HFFc6 (cell line): ENCODE data around the gene HINT3. TPM values are rescaled to one million over a fixed set of nuclear protein-coding genes. Genes with fewer than 3 reads are reported as not detected.
A peak's percentile ranks its signal among the peaks of the same experiment; 100 is the strongest.

ENCODE experiments used
- DNase-seq: peaks from one replicate; pipeline ENCODE4 v3.0.0-alpha.2; 2018
- H3K27ac Mint-ChIP-seq: 2 replicates; pipeline ENCODE4 v1.8.0; 2020; ENCODE audit warnings: mild to moderate bottlenecking, mixed read lengths
- H3K27me3 Mint-ChIP-seq: 2 replicates; pipeline ENCODE4 v1.8.0; 2021; ENCODE audit warnings: mild to moderate bottlenecking, moderate library complexity, mixed read lengths; ENCODE audit not compliant: insufficient read depth
- H3K36me3 Mint-ChIP-seq: 2 replicates; pipeline ENCODE4 v1.8.0; 2021; ENCODE audit warnings: low read depth, mixed read lengths
- H3K4me1 Mint-ChIP-seq: 2 replicates; pipeline ENCODE4 v1.8.0; 2020; ENCODE audit warnings: low read depth, mixed read lengths
- H3K4me3 Mint-ChIP-seq: 2 replicates; pipeline ENCODE4 v1.8.0; 2020; ENCODE audit warnings: mild to moderate bottlenecking, moderate library complexity, mixed read lengths
- H3K9me3 Mint-ChIP-seq: 2 replicates; pipeline ENCODE4 v1.8.0; 2020; ENCODE audit warnings: mild to moderate bottlenecking, mixed read lengths
- total RNA-seq, 6 experiments: library from RNA; stranded (reverse); fragmentation: NEBNext Ultra II Directional; extraction: Animal tissue kit (Norgen Biotek cat#: 25700); gene quantifications; 2 replicates in 1 of 6; 3 replicates in 5 of 6; pipeline ENCODE4 v1.2.3, GENCODE V29; 2021
- TF ChIP-seq, protein P1 (sequence below): fragments of 200-600 bp; sonication (generic); IDR thresholded peaks from 2 replicates; pipeline ENCODE4 v1.5.0; 2021; ENCODE audit warnings: antibody characterized with exemption, mild to moderate bottlenecking

HINT3 gene
- total RNA-seq, 6 experiments from 2014 or later, result 11.0 to 14.4 (median 12.3) TPM

DNA sequence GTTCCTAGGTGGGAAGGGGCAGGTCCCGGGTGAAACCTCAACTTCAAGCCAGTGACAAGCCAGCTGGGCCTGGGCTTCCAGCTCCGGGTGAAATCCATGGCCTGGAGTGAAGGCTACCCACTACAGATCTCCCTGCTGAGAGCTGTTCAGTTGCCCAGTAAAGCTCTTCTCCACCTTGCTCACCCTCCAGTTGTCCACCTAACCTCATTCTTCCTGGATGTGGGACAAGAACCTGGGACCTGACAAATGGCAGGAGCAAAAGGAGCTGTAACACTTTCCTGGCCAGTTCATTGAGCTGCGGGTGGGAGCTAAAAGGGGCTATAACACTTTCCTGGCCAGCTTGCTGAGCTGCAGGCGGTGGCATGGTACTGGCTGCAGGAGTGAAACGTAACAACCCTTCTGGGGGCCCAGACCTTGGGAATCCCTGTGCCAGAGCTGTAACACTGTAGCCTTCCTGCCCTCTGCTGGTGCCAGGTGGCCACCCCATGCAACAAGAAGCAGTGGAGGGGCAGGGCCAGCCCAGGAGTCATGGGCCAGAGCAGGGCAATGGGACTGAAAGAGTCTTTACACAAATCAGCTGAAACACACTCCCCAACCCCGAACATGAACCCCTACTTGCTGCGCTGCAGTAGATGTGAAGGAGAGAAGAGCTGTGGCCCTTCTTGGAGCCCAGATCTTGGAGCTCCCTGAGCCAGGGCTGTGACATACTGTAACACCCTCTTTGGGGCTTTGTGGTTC lies 3.6 kb upstream of the HINT3 start:
- H3K4me3 Mint-ChIP-seq, result no peak overlapping the region
- peak; percentile 33 for DNase-seq

GRCh38 chr6:125953502-125953875 lies 3.1 kb upstream of the HINT3 start:
- Mint-ChIP-seq H3K27ac (no peak overlapping the region), H3K36me3 (no peaks in the 10 kb centered on the region), H3K27me3 (no peaks in the 10 kb centered on the region; the same call in 1 of the 2 replicates), H3K4me3 (no peak overlapping the region), H3K9me3 (no peaks in the 10 kb centered on the region), H3K4me1 (peaks cover 29% of the 10 kb centered on the region)
- no peak for DNase-seq
- TF ChIP-seq, protein P1, sequence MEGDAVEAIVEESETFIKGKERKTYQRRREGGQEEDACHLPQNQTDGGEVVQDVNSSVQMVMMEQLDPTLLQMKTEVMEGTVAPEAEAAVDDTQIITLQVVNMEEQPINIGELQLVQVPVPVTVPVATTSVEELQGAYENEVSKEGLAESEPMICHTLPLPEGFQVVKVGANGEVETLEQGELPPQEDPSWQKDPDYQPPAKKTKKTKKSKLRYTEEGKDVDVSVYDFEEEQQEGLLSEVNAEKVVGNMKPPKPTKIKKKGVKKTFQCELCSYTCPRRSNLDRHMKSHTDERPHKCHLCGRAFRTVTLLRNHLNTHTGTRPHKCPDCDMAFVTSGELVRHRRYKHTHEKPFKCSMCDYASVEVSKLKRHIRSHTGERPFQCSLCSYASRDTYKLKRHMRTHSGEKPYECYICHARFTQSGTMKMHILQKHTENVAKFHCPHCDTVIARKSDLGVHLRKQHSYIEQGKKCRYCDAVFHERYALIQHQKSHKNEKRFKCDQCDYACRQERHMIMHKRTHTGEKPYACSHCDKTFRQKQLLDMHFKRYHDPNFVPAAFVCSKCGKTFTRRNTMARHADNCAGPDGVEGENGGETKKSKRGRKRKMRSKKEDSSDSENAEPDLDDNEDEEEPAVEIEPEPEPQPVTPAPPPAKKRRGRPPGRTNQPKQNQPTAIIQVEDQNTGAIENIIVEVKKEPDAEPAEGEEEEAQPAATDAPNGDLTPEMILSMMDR, result no peak

More for the DNA sequence above, 3.6 kb upstream of the HINT3 start:
- H3K27me3 Mint-ChIP-seq, result no peaks in the 10 kb centered on the region; the same call in 1 of the 2 replicates
- TF ChIP-seq, protein P1, result peak; percentile 77
- no peak overlapping the region for H3K27ac Mint-ChIP-seq
- peaks cover 34% of the 10 kb centered on the region for H3K4me1 Mint-ChIP-seq
- H3K9me3 Mint-ChIP-seq, result no peaks in the 10 kb centered on the region
- no peaks in the 10 kb centered on the region for H3K36me3 Mint-ChIP-seq

DNA sequence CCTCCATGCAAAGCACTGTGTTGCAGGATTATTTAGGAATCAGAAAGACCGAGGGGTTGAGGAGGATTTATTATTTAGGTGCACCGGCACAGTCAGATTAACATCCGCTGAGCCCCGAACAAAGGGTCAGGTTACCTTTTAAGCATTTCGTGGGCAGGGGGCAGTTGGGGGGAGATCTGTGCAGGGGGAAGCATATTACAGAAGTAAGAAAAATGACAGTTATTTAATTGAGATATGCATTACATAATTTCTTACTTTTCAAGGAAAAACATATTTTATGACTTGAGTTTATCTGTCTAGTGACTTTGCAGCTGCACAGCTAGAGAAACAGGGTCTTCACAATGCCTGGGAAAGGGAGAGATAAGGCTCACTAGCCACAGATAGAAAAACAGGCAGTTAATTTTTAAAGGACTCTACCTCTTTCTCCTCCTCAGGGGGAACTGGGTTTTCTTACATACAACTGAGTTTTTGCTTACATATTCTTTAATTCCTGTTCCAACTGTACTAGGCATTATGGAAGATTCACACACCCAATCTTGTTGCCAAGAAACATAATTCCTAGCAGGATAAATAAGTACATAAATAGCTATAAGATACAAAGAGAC lies 1.7 kb upstream of the HINT3 start:
- H3K27ac Mint-ChIP-seq, result no peak overlapping the region
- TF ChIP-seq, protein P1, result no peak
- DNase-seq, result no peak
- H3K4me1 Mint-ChIP-seq, result peaks cover 20% of the 10 kb centered on the region
- H3K36me3 Mint-ChIP-seq, result no peaks in the 10 kb centered on the region
- no peaks in the 10 kb centered on the region; the same call in 1 of the 2 replicates for H3K27me3 Mint-ChIP-seq
- no peaks in the 10 kb centered on the region for H3K9me3 Mint-ChIP-seq
- no peak overlapping the region for H3K4me3 Mint-ChIP-seq

- H3K27ac Mint-ChIP-seq, result no peak overlapping the region
- no peaks in the 10 kb centered on the region for H3K9me3 Mint-ChIP-seq
- no peaks in the 10 kb centered on the region; the same call in 1 of the 2 replicates for H3K27me3 Mint-ChIP-seq
- H3K4me1 Mint-ChIP-seq, result peaks cover 9% of the 10 kb centered on the region
- H3K4me3 Mint-ChIP-seq, result no peak overlapping the region
- TF ChIP-seq, protein P1, result no peak
- DNase-seq, result no peak
- H3K36me3 Mint-ChIP-seq, result no peaks in the 10 kb centered on the region
These were observed 597 bp upstream of the HINT3 start for GRCh38 chr6:125955973-125956372.

- Mint-ChIP-seq H3K36me3 (no peaks in the 10 kb centered on the region), H3K4me3 (no peak overlapping the region), H3K9me3 (no peaks in the 10 kb centered on the region), H3K4me1 (peaks cover 6% of the 10 kb centered on the region), H3K27ac (no peak overlapping the region), H3K27me3 (no peaks in the 10 kb centered on the region; the same call in 1 of the 2 replicates)
- TF ChIP-seq, protein P1, result no peak
- DNase-seq, result no peak
These were observed 772 bp downstream of the HINT3 start for GRCh38 chr6:125957391-125957693.
